Measurements from ENCODE around the gene TMED1.

- TF ChIP-seq CTCF (IDR thresholded peaks at IDR 0.05) (no peak), ZFX (IDR thresholded peaks at IDR 0.05; ENCODE audit: borderline replicate concordance) (no peak)
Measured at GRCh38 chr19:10823690-10824089, 12.3 kb downstream of the TMED1 start.
